Osteocyte (in vitro differentiated cells): ENCODE data around the gene ADAMTSL5. TPM values are rescaled to one million over a fixed set of nuclear protein-coding genes. Genes with fewer than 3 reads are reported as not detected.

Experiments
- DNase-seq: peaks from one replicate; pipeline ENCODE4 v3.0.0; 2021; ENCODE audit warnings: mixed read lengths; ENCODE audit not compliant: unreplicated experiment; ENCODE audit errors: extremely low spot score
- H3K27ac Mint-ChIP-seq: one replicate; pipeline ENCODE4 v1.8.0; 2021; ENCODE audit warnings: mild to moderate bottlenecking, mixed read lengths; ENCODE audit not compliant: unreplicated experiment
- H3K27me3 Mint-ChIP-seq: one replicate; pipeline ENCODE4 v1.8.0; 2021; ENCODE audit warnings: mixed read lengths; ENCODE audit not compliant: unreplicated experiment
- H3K36me3 Mint-ChIP-seq: one replicate; pipeline ENCODE4 v1.8.0; 2021; ENCODE audit warnings: mixed read lengths; ENCODE audit not compliant: unreplicated experiment
- H3K4me1 Mint-ChIP-seq: one replicate; pipeline ENCODE4 v1.8.0; 2021; ENCODE audit warnings: mixed read lengths; ENCODE audit not compliant: unreplicated experiment
- H3K4me3 Mint-ChIP-seq: one replicate; pipeline ENCODE4 v1.8.0; 2021; ENCODE audit warnings: mild to moderate bottlenecking, moderate library complexity, mixed read lengths; ENCODE audit not compliant: unreplicated experiment
- H3K9me3 Mint-ChIP-seq: one replicate; pipeline ENCODE4 v1.8.0; 2021; ENCODE audit warnings: mixed read lengths; ENCODE audit not compliant: unreplicated experiment
- CTCF ChIP-seq: fragments of 200-600 bp; sonication (generic); IDR thresholded peaks from 2 replicates; pipeline ENCODE4 v1.5.0; 2021; ENCODE audit warnings: antibody characterized with exemption, mild to moderate bottlenecking, moderate library complexity
- total RNA-seq: library from RNA; stranded (reverse); gene quantifications from 2 replicates; pipeline ENCODE4 v1.2.1, GENCODE V29; 2021

ADAMTSL5 gene
- total RNA-seq, 1 donor from 2014 or later = 6.4 TPM

GRCh38 chr19:1457892-1458291, 54.9 kb downstream of the ADAMTSL5 start:
- no peak for DNase-seq
- Mint-ChIP-seq H3K4me3 (no peak overlapping the region), H3K36me3 (no peaks in the 10 kb centered on the region), H3K27me3 (peaks cover 8% of the 10 kb centered on the region), H3K9me3 (no peaks in the 10 kb centered on the region), H3K27ac (no peak overlapping the region), H3K4me1 (peaks cover 1% of the 10 kb centered on the region)
- TF ChIP-seq CTCF = no peak

GRCh38 chr19:1457031-1457739, 55.6 kb downstream of the ADAMTSL5 start:
- Mint-ChIP-seq H3K27ac (no peak overlapping the region), H3K27me3 (peaks cover 10% of the 10 kb centered on the region), H3K9me3 (no peaks in the 10 kb centered on the region), H3K4me1 (peaks cover 2% of the 10 kb centered on the region), H3K36me3 (no peaks in the 10 kb centered on the region), H3K4me3 (no peak overlapping the region)
- DNase-seq = no peak
- no peak for TF ChIP-seq CTCF

GRCh38 chr19:1456121-1456900, 56.5 kb downstream of the ADAMTSL5 start:
- Mint-ChIP-seq H3K4me3 (no peak overlapping the region), H3K9me3 (no peaks in the 10 kb centered on the region), H3K36me3 (no peaks in the 10 kb centered on the region), H3K27me3 (peaks cover 15% of the 10 kb centered on the region), H3K4me1 (peaks cover 2% of the 10 kb centered on the region), H3K27ac (no peak overlapping the region)
- TF ChIP-seq CTCF = no peak
- no peak for DNase-seq

GRCh38 chr19:1455336-1456120, 57.3 kb downstream of the ADAMTSL5 start:
- no peak overlapping the region for H3K4me3 Mint-ChIP-seq
- H3K4me1 Mint-ChIP-seq = peaks cover 2% of the 10 kb centered on the region
- no peaks in the 10 kb centered on the region for H3K9me3 Mint-ChIP-seq
- TF ChIP-seq CTCF = no peak
- H3K27me3 Mint-ChIP-seq = peaks cover 23% of the 10 kb centered on the region
- no peak overlapping the region for H3K27ac Mint-ChIP-seq
- DNase-seq = no peak
- no peaks in the 10 kb centered on the region for H3K36me3 Mint-ChIP-seq

Other genes with a start within 250 kb of the ADAMTSL5 start
- 401 and 408 TPM in 2 replicates for gene CIRBP, start 243.7 kb downstream of the ADAMTSL5 start, total RNA-seq
- gene FAM174C, start 237.5 kb downstream of the ADAMTSL5 start, total RNA-seq = 35.3 and 35.8 TPM in 2 replicates
- gene EFNA2, start 227.1 kb downstream of the ADAMTSL5 start, total RNA-seq = 3.8 and 4.2 TPM in 2 replicates
- gene NDUFS7, start 129.1 kb downstream of the ADAMTSL5 start, total RNA-seq = 71.7 and 74.4 TPM in 2 replicates
- gene GAMT, start 111.5 kb downstream of the ADAMTSL5 start, total RNA-seq = 31.2 and 35.3 TPM in 2 replicates
- 91.0 and 101 TPM in 2 replicates for gene DAZAP1, start 105.4 kb downstream of the ADAMTSL5 start, total RNA-seq
- 932 and 969 TPM in 2 replicates for gene RPS15, start 74.6 kb downstream of the ADAMTSL5 start, total RNA-seq
- 1.2 and 1.5 TPM in 2 replicates for gene APC2, start 62.9 kb downstream of the ADAMTSL5 start, total RNA-seq
- 38.0 and 38.9 TPM in 2 replicates for gene C19orf25, start 33.8 kb downstream of the ADAMTSL5 start, total RNA-seq
- gene PCSK4, start 22.7 kb downstream of the ADAMTSL5 start, total RNA-seq = 3.2 and 5.7 TPM in 2 replicates
- gene REEP6, start 21.8 kb downstream of the ADAMTSL5 start, total RNA-seq = 4.1 and 4.4 TPM in 2 replicates
- gene PLK5, start 11.1 kb upstream of the ADAMTSL5 start, total RNA-seq = 0.54 TPM in 1 of 2 replicates, not detected in the other
- gene MEX3D, start 55.3 kb upstream of the ADAMTSL5 start, total RNA-seq = 65.5 and 67.5 TPM in 2 replicates
- 96.3 and 101 TPM in 2 replicates for gene MBD3, start 79.8 kb upstream of the ADAMTSL5 start, total RNA-seq
- gene UQCR11, start 92.4 kb upstream of the ADAMTSL5 start, total RNA-seq = 203 and 206 TPM in 2 replicates
- gene TCF3, start 139.6 kb upstream of the ADAMTSL5 start, total RNA-seq = 180 and 189 TPM in 2 replicates
- gene ONECUT3, start 240.5 kb upstream of the ADAMTSL5 start, total RNA-seq = not detected in 2 replicates